Suprapubic skin (tissue), 4 donors: Measurements from ENCODE around the gene TBC1D16.

Experiments
- POLR2A ChIP-seq, 2 donors: fragments of 450-650 bp; IDR thresholded peaks; one replicate each; pipeline ENCODE4 v1.6.1; 2017; ENCODE audit warnings: antibody characterized with exemption in 2 of 2, mild to moderate bottlenecking in 2 of 2, moderate library complexity in 2 of 2
- POLR2AphosphoS5 ChIP-seq, 3 donors: sonication (generic); formaldehyde crosslinking; IDR thresholded peaks; one replicate each; pipeline ENCODE4 v1.6.1; 2017; ENCODE audit warnings: antibody characterized with exemption in 3 of 3
- TF ChIP-seq, protein P1 (sequence below), 2 donors: fragments of 200-600 bp in 1 of 2; fragments of 450-650 bp in 1 of 2; sonication (generic) in 1 of 2; IDR thresholded peaks; one replicate each; pipeline ENCODE4 v1.5.1; 2016 to 2019; ENCODE audit warnings: antibody characterized with exemption in 2 of 2, mild to moderate bottlenecking in 1 of 2, moderate library complexity in 1 of 2

DNA sequence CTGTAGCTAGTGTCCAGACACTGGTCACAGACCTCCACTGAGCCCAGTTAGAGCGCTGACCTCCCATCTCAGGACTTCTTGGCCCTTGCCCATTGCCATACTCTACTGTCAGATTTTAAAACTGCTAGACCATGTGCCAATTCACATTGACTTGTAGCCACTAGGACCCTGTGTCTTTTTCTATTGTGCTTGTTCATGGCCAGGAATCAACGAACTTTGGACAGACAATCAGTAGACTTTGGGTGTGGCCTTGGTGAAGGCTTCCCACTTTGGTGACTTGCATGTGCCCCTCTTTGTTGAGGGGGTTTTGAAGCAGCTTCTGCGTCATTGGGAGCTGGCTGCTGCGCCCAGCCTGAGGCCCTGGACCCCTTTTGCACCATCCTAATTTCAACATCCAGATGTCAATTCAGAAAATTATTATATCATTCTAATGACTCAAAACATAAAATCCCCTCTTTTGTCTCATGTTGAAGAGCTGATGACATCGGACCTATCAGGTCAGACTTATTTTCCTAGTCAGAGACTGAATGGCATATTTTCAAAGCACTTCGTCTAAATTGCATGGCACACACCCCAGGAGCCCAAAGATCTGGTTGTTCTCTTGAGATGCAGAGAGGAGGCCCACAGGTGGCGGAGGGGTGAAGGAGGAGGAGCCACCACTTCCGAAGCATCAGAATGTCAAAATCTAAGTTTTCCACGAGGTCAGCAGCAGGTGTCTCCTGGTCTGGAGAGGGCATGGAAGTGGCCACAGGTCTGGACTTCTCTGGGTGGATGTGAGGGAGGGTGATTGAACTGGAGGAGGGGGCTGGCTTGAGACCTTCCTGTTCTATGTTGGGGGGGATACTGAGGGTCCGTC is 103.0 kb downstream of the TBC1D16 start:
- TF ChIP-seq, protein P1, sequence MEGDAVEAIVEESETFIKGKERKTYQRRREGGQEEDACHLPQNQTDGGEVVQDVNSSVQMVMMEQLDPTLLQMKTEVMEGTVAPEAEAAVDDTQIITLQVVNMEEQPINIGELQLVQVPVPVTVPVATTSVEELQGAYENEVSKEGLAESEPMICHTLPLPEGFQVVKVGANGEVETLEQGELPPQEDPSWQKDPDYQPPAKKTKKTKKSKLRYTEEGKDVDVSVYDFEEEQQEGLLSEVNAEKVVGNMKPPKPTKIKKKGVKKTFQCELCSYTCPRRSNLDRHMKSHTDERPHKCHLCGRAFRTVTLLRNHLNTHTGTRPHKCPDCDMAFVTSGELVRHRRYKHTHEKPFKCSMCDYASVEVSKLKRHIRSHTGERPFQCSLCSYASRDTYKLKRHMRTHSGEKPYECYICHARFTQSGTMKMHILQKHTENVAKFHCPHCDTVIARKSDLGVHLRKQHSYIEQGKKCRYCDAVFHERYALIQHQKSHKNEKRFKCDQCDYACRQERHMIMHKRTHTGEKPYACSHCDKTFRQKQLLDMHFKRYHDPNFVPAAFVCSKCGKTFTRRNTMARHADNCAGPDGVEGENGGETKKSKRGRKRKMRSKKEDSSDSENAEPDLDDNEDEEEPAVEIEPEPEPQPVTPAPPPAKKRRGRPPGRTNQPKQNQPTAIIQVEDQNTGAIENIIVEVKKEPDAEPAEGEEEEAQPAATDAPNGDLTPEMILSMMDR (IDR thresholded peaks at IDR 0.05) = no peak
- TF ChIP-seq POLR2A (IDR thresholded peaks at IDR 0.05) = no peak
- TF ChIP-seq POLR2AphosphoS5 (IDR thresholded peaks at IDR 0.05) = no peak
